ENCODE results near the gene PPP1R8. TPM values are rescaled to one million over a fixed set of nuclear protein-coding genes. Genes with fewer than 3 reads are reported as not detected.

Gene PPP1R8
- total RNA-seq, 1 donor from 2014 or later: 80.7 TPM

- FAIRE-seq: no peak
- DNase-seq (ENCODE audit: low spot score in 2 of 2): no peak
These were observed 56.2 kb downstream of the PPP1R8 start for GRCh38 chr1:27886744-27887143.

DNA sequence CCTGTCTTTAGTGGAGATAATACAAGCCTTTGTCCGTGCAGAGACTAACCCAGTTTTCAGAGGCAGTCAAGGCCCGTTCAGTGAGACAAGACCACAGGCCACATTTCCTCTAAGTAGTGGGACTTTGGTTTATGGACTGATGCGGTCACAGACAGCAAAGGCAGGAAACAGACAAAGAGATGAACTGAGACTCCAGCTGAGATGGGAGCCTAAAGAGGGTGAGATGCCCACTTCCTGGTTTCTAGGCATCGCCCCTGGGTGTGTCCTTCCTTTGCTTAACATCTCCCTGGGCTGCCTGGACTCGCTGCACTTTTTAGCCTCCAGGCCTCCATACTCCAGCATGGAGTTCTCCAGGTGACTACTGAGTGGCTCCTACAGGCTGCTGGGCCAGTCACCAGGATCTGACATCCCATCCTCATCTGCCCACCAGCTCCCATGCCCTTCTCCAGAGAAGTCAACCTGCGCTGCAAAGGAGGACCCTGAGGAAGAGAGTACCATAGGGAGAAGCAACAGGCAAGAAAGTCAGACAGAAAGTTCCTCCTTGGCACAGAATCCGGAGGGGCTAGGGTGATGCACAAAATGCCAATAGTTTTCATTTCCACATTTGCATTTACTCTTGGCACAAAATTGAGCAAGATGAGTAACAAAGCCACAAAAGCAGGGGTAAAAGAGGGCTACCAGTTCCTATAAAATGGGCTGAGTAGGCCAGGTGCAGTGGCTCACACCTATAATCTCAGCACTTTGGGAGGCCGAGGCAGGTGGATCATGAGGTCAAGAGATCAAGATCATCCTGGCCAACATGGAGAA lies 56.8 kb downstream of the PPP1R8 start:
- FAIRE-seq: no peak
- DNase-seq (ENCODE audit: low spot score in 2 of 2): no peak

GRCh38 chr1:27889506-27889905 lies 58.9 kb downstream of the PPP1R8 start:
- DNase-seq (ENCODE audit: low spot score in 2 of 2) (no peak), FAIRE-seq (no peak)

DNA sequence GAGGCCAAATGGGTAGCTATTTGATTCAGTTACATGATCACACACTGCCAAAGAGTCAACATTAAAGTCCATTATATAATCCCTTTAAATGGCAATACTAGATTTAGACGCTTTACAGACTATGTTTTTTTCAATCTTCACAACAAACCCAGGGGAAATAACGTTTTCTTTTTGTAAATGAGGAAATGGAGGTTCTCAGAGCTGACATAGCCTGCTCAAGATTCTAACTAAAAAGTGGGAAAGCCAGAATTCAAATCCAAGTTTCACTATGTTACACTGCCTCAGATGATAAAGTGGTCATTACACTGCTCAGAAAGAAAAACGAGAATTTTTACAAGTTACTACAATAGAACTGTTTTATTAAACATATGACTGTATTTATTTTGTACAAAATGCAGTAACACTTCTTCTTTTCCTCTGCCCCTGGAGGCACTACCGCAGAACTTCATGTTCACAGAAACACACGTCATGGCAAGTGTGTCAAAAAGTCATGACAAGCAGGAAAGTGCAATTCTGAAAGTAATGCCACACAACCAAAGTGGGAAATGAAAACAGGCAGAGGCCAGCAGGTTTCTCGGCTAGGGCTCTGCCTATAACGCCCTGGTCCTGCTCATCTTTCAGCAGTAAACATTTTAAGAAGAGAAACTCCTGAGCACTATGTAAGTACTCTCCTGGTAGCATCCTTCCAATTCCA lies 60.8 kb downstream of the PPP1R8 start:
- FAIRE-seq: no peak
- no peak for DNase-seq (ENCODE audit: low spot score in 2 of 2)

DNA sequence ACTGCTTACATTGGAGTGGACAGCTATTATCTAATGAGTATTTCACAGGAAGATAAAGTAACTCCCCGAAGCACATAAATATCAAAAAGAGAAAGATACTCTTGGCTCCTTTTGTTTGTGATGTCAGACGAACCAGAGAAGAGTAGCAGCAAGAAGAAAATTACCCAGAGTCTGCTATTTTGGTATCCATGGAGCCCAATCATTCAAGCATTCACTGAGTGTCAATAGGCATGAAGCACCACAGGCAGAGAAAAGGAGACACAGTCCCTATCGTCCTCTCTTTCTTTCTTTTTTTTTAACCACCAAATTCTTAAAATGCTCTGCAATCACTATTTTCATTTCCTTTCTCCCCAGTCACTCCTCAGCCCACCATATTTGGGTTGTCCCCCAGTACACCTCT lies 63.9 kb downstream of the PPP1R8 start:
- FAIRE-seq: no peak
- DNase-seq (ENCODE audit: low spot score in 2 of 2): no peak

Small RNA genes within 50 kb of the gene (small RNA-seq; reads per million reads assigned to genes)
- gene RNU6-1245P (not detected), gene SCARNA1 (42.2 reads per million, percentile 97 among the genes with 10 or more reads in this experiment)

Other genes starting within 250 kb of the PPP1R8 start
- gene AHDC1, start 226.6 kb upstream of the PPP1R8 start, total RNA-seq: 10.6 TPM
- 0.41 TPM for gene FGR, start 195.6 kb upstream of the PPP1R8 start, total RNA-seq
- gene IFI6, start 158.6 kb upstream of the PPP1R8 start, total RNA-seq: 45.2 TPM
- gene FAM76A, start 104.8 kb upstream of the PPP1R8 start, total RNA-seq: 20.0 TPM
- 175 TPM for gene STX12, start 57.6 kb upstream of the PPP1R8 start, total RNA-seq
- gene THEMIS2, start 41.8 kb downstream of the PPP1R8 start, total RNA-seq: 3.7 TPM
- 86.8 TPM for gene RPA2, start 83.8 kb downstream of the PPP1R8 start, total RNA-seq
- 0.82 TPM for gene SMPDL3B, start 104.2 kb downstream of the PPP1R8 start, total RNA-seq
- gene XKR8, start 129.2 kb downstream of the PPP1R8 start, total RNA-seq: 2.4 TPM

Measured in frontal cortex (tissue), 4 donors.